MG63 (cell line): Measurements from ENCODE around the gene DGKZ. TPM values are rescaled to one million over a fixed set of nuclear protein-coding genes. Genes with fewer than 3 reads are reported as not detected.
A peak's percentile ranks its signal among the peaks of the same experiment; 100 is the strongest.

ENCODE experiments used
- DNase-seq: peaks from one replicate; pipeline ENCODE4 v3.0.0-alpha.2; 2020
- H3K27me3 ChIP-seq: fragments of 250-450 bp; sonication (Bioruptor Pico); 2 replicates; pipeline ENCODE4 v1.5.1; 2020; ENCODE audit warnings: mild to moderate bottlenecking, moderate library complexity
- H3K36me3 ChIP-seq: fragments of 250-450 bp; sonication (Bioruptor Pico); 2 replicates; pipeline ENCODE4 v1.5.1; 2020; ENCODE audit warnings: mild to moderate bottlenecking, moderate library complexity
- H3K4me3 ChIP-seq: fragments of 250-450 bp; sonication (Bioruptor Pico); 2 replicates; pipeline ENCODE4 v1.5.1; 2020; ENCODE audit warnings: mild to moderate bottlenecking, moderate library complexity
- H3K9me3 ChIP-seq: fragments of 250-450 bp; sonication (Bioruptor Pico); 2 replicates; pipeline ENCODE4 v1.5.1; 2020; ENCODE audit warnings: mild to moderate bottlenecking, moderate library complexity
- total RNA-seq: library from RNA; depleted of rRNA; stranded (reverse); fragments of >200 nt; shearing (Covaris generic); gene quantifications from 2 replicates; pipeline ENCODE4 v1.2.3, GENCODE V29; 2014; ENCODE audit warnings: low replicate concordance

Gene DGKZ
- total RNA-seq, 1 experiment from 2014 or later = 33.4 TPM

- H3K9me3 ChIP-seq = no peaks in the 10 kb centered on the region
- H3K27me3 ChIP-seq = peaks cover 27% of the 10 kb centered on the region
- no peaks in the 10 kb centered on the region for H3K36me3 ChIP-seq
- H3K4me3 ChIP-seq = no peak overlapping the region
- no peak for DNase-seq
These were observed 43.3 kb downstream of the DGKZ start for GRCh38 chr11:46390331-46391171.

- Histone ChIP-seq H3K36me3 (no peaks in the 10 kb centered on the region), H3K9me3 (no peaks in the 10 kb centered on the region), H3K4me3 (no peak overlapping the region), H3K27me3 (peaks cover 27% of the 10 kb centered on the region)
- DNase-seq = no peak
These were observed 43.9 kb downstream of the DGKZ start for GRCh38 chr11:46391186-46391577.

- Histone ChIP-seq H3K36me3 (no peaks in the 10 kb centered on the region), H3K9me3 (no peaks in the 10 kb centered on the region), H3K27me3 (peaks cover 27% of the 10 kb centered on the region), H3K4me3 (peak within 1 kb of the TSS; percentile 37)
- DNase-seq = peak; percentile 55
These were observed 44.5 kb downstream of the DGKZ start, which contains the start of gene CHRM4 for GRCh38 chr11:46391578-46392420. Gene CHRM4, minus strand, starts transcription at chr11:46391776. Its CDS starts 5,219 bp downstream, at chr11:46386557.

DNA sequence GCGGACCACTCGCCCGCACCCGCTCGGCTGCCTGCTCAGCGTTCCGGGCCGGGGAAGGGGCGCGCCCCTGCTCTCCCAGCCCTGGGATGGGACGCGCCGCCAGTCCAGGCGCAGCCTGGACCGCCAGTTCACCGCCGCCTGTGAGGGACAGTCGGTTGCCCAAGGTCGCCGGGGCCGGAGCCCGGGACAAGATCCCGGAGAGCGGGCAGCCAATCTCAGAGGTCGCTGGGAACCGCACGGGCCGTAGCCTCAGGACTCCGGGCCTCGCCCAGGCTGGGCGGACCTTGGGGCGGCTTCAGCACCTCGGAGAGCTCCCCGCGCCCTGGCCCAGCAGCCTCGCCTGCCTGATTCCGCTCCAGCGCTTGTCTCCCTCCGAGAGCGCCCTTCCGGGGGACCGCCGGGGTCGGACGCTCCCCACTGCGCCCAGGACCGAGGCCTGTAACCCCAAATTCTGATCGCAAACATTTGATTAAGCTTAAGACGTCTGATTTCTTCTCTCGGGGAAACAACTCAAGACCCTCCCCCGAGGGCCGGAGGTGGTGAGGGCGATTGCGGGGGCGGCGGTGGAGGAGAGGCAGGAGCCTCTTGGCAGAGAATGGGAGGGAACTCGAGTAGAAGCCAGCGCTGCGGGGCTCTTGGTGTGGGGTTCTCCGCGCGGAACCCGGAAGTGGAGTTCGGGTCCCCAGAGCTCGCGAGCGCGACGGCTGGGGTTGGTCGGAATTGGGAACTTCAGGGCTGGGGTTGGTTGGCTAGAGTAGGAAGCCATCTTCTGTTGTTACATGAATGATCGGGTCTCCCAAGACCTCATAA, 45.4 kb downstream of the DGKZ start:
- H3K27me3 ChIP-seq = peaks cover 27% of the 10 kb centered on the region
- DNase-seq = peak; percentile 80
- no peaks in the 10 kb centered on the region for H3K9me3 ChIP-seq
- no peaks in the 10 kb centered on the region for H3K36me3 ChIP-seq
- H3K4me3 ChIP-seq = peak overlapping the region; percentile 36

GRCh38 chr11:46393231-46393616, 46.0 kb downstream of the DGKZ start:
- no peak overlapping the region for H3K4me3 ChIP-seq
- peaks cover 27% of the 10 kb centered on the region for H3K27me3 ChIP-seq
- DNase-seq = no peak
- H3K9me3 ChIP-seq = no peaks in the 10 kb centered on the region
- no peaks in the 10 kb centered on the region for H3K36me3 ChIP-seq

- no peaks in the 10 kb centered on the region for H3K36me3 ChIP-seq
- no peaks in the 10 kb centered on the region for H3K9me3 ChIP-seq
- DNase-seq = no peak
- no peak overlapping the region for H3K4me3 ChIP-seq
- peaks cover 25% of the 10 kb centered on the region for H3K27me3 ChIP-seq
These were observed 46.5 kb downstream of the DGKZ start for GRCh38 chr11:46393759-46394158.

DNA sequence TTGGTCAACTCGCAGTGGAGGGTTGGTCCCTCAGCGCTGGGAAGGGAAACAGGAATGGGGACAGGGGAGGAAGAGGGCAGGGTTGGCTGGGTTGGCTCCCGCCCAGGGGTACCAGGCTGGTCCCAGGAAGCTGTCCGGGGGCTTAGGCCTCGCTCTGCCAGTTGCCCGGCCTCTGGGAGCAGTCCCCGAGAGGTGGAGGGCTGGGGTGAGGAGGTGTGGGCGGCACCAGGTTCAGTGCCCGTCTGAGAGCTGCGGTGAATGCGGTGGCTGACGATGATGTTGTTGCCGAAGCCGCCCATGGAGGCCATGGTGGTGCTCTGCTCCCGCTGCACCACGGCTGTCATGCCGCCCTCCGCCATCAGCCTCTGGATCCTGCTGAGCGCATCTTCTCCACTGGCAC, 50.3 kb downstream of the DGKZ start:
- Histone ChIP-seq H3K27me3 (no peaks in the 10 kb centered on the region), H3K4me3 (no peak overlapping the region), H3K36me3 (no peaks in the 10 kb centered on the region), H3K9me3 (no peaks in the 10 kb centered on the region)
- DNase-seq = no peak

- peaks cover 4% of the 10 kb centered on the region; the same call in 1 of the 2 replicates for H3K36me3 ChIP-seq
- no peak for DNase-seq
- no peak overlapping the region for H3K4me3 ChIP-seq
- no peaks in the 10 kb centered on the region for H3K27me3 ChIP-seq
- H3K9me3 ChIP-seq = no peaks in the 10 kb centered on the region
These were observed 56.0 kb downstream of the DGKZ start for GRCh38 chr11:46402957-46403902.

- DNase-seq = no peak
- Histone ChIP-seq H3K27me3 (no peaks in the 10 kb centered on the region), H3K4me3 (no peak overlapping the region), H3K36me3 (peaks cover 7% of the 10 kb centered on the region), H3K9me3 (no peaks in the 10 kb centered on the region)
These were observed 57.3 kb downstream of the DGKZ start for GRCh38 chr11:46404476-46405017.

DNA sequence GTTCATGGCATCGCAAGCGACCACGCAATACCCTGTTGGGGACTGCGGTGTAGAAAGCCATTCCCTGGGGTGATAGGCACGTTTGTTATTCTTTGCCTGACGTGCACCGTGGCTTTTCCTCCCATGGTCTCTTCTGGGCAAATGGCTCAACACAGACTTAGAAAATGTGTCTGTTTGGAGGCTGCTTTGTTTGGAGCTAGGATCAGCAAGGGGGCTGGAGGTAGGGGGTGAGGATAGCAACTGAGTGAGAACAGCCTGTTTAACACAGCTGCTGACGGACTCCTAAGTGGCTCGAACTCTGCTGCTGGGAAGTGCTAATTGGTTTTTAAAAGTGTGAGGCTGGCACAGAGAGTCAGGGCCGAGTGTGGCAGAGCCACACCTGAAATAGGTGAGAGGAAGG, 60.4 kb downstream of the DGKZ start:
- H3K4me3 ChIP-seq = no peak overlapping the region
- no peak for DNase-seq

DNA sequence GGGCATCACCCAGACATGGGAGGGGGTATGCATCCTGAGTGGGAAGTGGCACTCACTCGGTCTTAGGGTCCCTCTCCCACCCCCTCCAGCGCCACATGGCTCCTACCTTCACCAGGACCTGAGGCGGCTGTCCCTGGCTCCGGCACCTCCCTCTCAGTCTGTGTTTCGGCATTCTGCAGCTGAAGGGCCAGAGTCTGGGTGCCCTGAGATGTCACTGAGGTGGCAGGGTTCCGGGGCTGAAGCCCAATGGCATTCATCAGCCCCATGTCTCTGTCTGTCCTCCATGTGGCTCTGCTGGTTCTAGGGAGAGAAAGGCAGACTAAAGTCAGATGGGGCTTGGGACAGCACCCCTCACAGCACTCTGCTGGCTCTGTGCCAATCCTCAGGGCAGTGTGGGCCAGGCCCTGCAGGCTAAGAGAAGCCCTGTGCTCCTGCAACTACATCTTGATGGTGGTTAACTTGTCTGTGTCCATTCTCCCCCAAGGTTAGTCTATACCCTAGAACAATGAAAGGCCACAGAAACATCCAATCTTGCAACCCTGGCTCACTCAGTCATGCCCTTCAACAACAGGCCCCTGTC, 61.2 kb downstream of the DGKZ start:
- Histone ChIP-seq H3K4me3 (no peak overlapping the region), H3K36me3 (peaks cover 7% of the 10 kb centered on the region), H3K9me3 (no peaks in the 10 kb centered on the region), H3K27me3 (no peaks in the 10 kb centered on the region)
- no peak for DNase-seq

More for the DNA sequence above, 60.4 kb downstream of the DGKZ start:
- no peaks in the 10 kb centered on the region for H3K9me3 ChIP-seq
- peaks cover 7% of the 10 kb centered on the region for H3K36me3 ChIP-seq
- H3K27me3 ChIP-seq = no peaks in the 10 kb centered on the region

GRCh38 chr11:46410021-46410420, 62.8 kb downstream of the DGKZ start:
- Histone ChIP-seq H3K9me3 (no peaks in the 10 kb centered on the region), H3K4me3 (no peak overlapping the region), H3K36me3 (peaks cover 7% of the 10 kb centered on the region), H3K27me3 (no peaks in the 10 kb centered on the region)
- DNase-seq = no peak

DNA sequence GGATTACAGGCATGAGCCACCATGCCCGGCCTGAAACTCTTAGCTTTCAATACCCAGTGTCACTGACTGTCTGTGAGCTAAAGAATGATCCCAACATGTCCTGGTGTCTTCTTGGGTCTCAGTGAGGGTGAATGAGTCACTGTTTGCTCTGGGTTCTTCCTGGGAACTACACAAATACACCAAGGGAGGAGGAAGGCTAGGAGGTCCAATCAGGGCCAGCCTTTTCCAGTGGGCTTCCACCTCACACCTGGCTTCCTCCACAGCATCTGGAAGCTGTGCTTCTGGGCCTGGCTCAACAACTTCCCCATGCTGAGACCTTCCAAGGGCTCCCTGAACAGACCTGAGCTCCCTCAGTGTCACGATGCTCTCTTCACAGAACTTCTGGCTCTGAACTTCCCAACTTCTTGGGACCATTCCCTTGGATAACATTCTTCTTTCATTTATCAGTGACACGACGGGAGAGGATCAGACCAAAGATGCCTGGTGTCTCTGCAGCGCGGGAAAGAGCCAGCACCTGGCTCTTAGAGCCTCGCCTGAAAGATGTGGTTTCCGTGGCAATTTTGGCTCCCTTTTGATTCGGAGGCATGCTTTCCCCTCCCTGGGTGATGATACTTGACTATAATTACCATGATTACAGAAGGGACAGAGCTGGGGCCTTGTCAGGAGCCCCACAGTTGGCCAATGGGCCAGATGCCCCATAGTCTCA, 66.7 kb downstream of the DGKZ start:
- DNase-seq = no peak
- Histone ChIP-seq H3K4me3 (no peak overlapping the region), H3K27me3 (no peaks in the 10 kb centered on the region), H3K36me3 (peaks cover 6% of the 10 kb centered on the region; the same call in 1 of the 2 replicates), H3K9me3 (no peaks in the 10 kb centered on the region)

GRCh38 chr11:46414466-46414796, 67.2 kb downstream of the DGKZ start:
- Histone ChIP-seq H3K4me3 (no peak overlapping the region), H3K36me3 (peaks cover 6% of the 10 kb centered on the region; the same call in 1 of the 2 replicates), H3K27me3 (no peaks in the 10 kb centered on the region), H3K9me3 (no peaks in the 10 kb centered on the region)
- no peak for DNase-seq

DNA sequence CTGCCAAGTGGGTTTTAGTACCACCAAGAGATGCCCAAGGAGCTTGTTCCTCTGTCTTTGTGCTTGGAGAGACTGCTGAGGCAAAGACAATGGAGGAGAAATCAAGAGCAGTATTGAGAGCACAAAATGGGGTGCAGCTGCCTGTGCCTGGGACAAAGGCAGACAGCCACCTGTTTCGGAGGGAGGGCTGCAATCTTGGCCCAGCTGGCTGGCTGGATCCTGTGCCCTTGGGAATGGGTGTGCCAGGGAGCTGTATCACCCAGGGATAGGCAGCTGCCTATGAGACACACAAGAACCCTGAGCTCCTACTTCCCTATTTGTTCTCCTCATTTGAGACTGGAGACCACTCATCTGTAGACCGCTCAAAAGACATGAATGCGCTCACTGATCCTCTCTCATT, 67.6 kb downstream of the DGKZ start:
- H3K9me3 ChIP-seq = no peaks in the 10 kb centered on the region
- H3K4me3 ChIP-seq = no peak overlapping the region
- H3K36me3 ChIP-seq = peaks cover 6% of the 10 kb centered on the region; the same call in 1 of the 2 replicates
- no peak for DNase-seq
- no peaks in the 10 kb centered on the region for H3K27me3 ChIP-seq
